Measurements from ENCODE around the gene AGBL1.

The AGBL1 gene

GRCh38 chr15:86231864-86232721, 152.4 kb downstream of the AGBL1 start:
- in situ Hi-C loops (cut with MboI; ENCODE audit: low sequenced_read_pairs) = loop anchor here (25.0 kb wide), 1 partner anchor 505 kb away; no protein-coding TSS in a partner anchor

GRCh38 chr15:86235667-86236066, 156.0 kb downstream of the AGBL1 start:
- in situ Hi-C loops (cut with MboI; ENCODE audit: low sequenced_read_pairs) = loop anchor here (25.0 kb wide), 1 partner anchor 502 kb away; no protein-coding TSS in a partner anchor

GRCh38 chr15:86236356-86237110, 156.9 kb downstream of the AGBL1 start:
- in situ Hi-C loops (cut with MboI; ENCODE audit: low sequenced_read_pairs) = loop anchor here (25.0 kb wide), 1 partner anchor 501 kb away; no protein-coding TSS in a partner anchor

GRCh38 chr15:86237111-86237500, 157.4 kb downstream of the AGBL1 start:
- in situ Hi-C loops (cut with MboI; ENCODE audit: low sequenced_read_pairs) = loop anchor here (25.0 kb wide), 1 partner anchor 500 kb away; no protein-coding TSS in a partner anchor

- in situ Hi-C loops (cut with MboI; ENCODE audit: low sequenced_read_pairs) = loop anchor here (25.0 kb wide), 1 partner anchor 490 kb away; no protein-coding TSS in a partner anchor
Observed at GRCh38 chr15:86247249-86247955, 167.7 kb downstream of the AGBL1 start.

- in situ Hi-C loops (cut with MboI; ENCODE audit: low sequenced_read_pairs) = no loop called here
Observed at GRCh38 chr15:86255247-86255646, 175.6 kb downstream of the AGBL1 start.

GRCh38 chr15:86256628-86257027, 177.0 kb downstream of the AGBL1 start:
- in situ Hi-C loops (cut with MboI; ENCODE audit: low sequenced_read_pairs) = no loop called here

GRCh38 chr15:86259589-86259988, 179.9 kb downstream of the AGBL1 start:
- in situ Hi-C loops (cut with MboI; ENCODE audit: low sequenced_read_pairs) = no loop called here

GRCh38 chr15:86263230-86263629, 183.6 kb downstream of the AGBL1 start:
- in situ Hi-C loops (cut with MboI; ENCODE audit: low sequenced_read_pairs) = no loop called here

GRCh38 chr15:86266896-86267484, 187.3 kb downstream of the AGBL1 start:
- in situ Hi-C loops (cut with MboI; ENCODE audit: low sequenced_read_pairs) = no loop called here

- in situ Hi-C loops (cut with MboI; ENCODE audit: low sequenced_read_pairs) = no loop called here
Observed at GRCh38 chr15:86267892-86268291, 188.2 kb downstream of the AGBL1 start.

GRCh38 chr15:86268558-86268957, 188.9 kb downstream of the AGBL1 start:
- in situ Hi-C loops (cut with MboI; ENCODE audit: low sequenced_read_pairs) = no loop called here

GRCh38 chr15:86273309-86273708, 193.6 kb downstream of the AGBL1 start:
- in situ Hi-C loops (cut with MboI; ENCODE audit: low sequenced_read_pairs) = no loop called here

- in situ Hi-C loops (cut with MboI; ENCODE audit: low sequenced_read_pairs) = no loop called here
Observed at GRCh38 chr15:86275361-86275760, 195.7 kb downstream of the AGBL1 start.

- in situ Hi-C loops (cut with MboI; ENCODE audit: low sequenced_read_pairs) = no loop called here
Observed at GRCh38 chr15:86278586-86278985, 198.9 kb downstream of the AGBL1 start.

- in situ Hi-C loops (cut with MboI; ENCODE audit: low sequenced_read_pairs) = no loop called here
Observed at GRCh38 chr15:86284635-86285034, 205.0 kb downstream of the AGBL1 start.

GRCh38 chr15:86295511-86295910, 215.8 kb downstream of the AGBL1 start:
- in situ Hi-C loops (cut with MboI; ENCODE audit: low sequenced_read_pairs) = no loop called here

- in situ Hi-C loops (cut with MboI; ENCODE audit: low sequenced_read_pairs) = no loop called here
Observed at GRCh38 chr15:86296769-86297168, 217.1 kb downstream of the AGBL1 start.

- in situ Hi-C loops (cut with MboI; ENCODE audit: low sequenced_read_pairs) = no loop called here
Observed at GRCh38 chr15:86300390-86301125, 220.9 kb downstream of the AGBL1 start.
